A549 (cell line): ENCODE measurements around the gene CCNO. TPM values are rescaled to one million over a fixed set of nuclear protein-coding genes. Genes with fewer than 3 reads are reported as not detected.

Experiments
- ATAC-seq, 2 experiments: fragments of 200-7000 bp in 1 of 2; fragments of >200 bp in 1 of 2; cut with Nextera tagmentation in 1 of 2; cut with Tn5 transposase in 1 of 2; 3 replicates each; pipeline versions ENCODE4 v1.8.0 to v1.9.1; 2018 to 2020; ENCODE audit warnings: mild to moderate bottlenecking in 1 of 2, moderate library complexity in 1 of 2
- CTCF ChIA-PET: fragments of 300-600 bp; sonication (Branson Sonifier 250); formaldehyde crosslinking; extraction: SDS; loops from one replicate; lab custom pipeline; 2021; ENCODE audit warnings: antibody characterized with exemption, inconsistent platforms; lab: Yijun Ruan, JAX
- POLR2A ChIA-PET: fragments of 350-600 bp; formaldehyde crosslinking; extraction: SDS; loops from one replicate; lab custom pipeline; 2021; ENCODE audit warnings: antibody characterized with exemption, inconsistent platforms; lab: Yijun Ruan, JAX
- DNase-seq, 2 experiments: peaks; one replicate each; pipeline versions ENCODE4 v3.0.0 to v3.0.0-alpha.2; 2011 to 2016; ENCODE audit warnings: low read depth in 1 of 2, low spot score in 1 of 2
- FAIRE-seq: peaks from 2 replicates; lab custom pipeline; 2011; peaks lifted over from hg19 to GRCh38; lab: Jason Lieb, UNC
- H3K27ac ChIP-seq, 2 experiments: fragments of >200 bp; sonication (Bioruptor Twin); formaldehyde crosslinking; 3 replicates each; pipeline ENCODE4 v1.5.1; 2016 to 2017
- H3K4me1 ChIP-seq: fragments of >200 bp; sonication (Bioruptor Twin); formaldehyde crosslinking; 3 replicates; pipeline ENCODE4 v1.6.1; 2016
- H3K4me2 ChIP-seq: fragments of >200 bp; sonication (Bioruptor Twin); formaldehyde crosslinking; 3 replicates; pipeline ENCODE4 v1.6.1; 2016
- H3K4me3 ChIP-seq: fragments of >200 bp; sonication (Bioruptor Twin); formaldehyde crosslinking; 3 replicates; pipeline ENCODE4 v1.5.1; 2016
- H3K9me3 ChIP-seq: fragments of >200 bp; sonication (Bioruptor Twin); formaldehyde crosslinking; 3 replicates; pipeline ENCODE4 v1.6.1; 2016
- BCL3 ChIP-seq: fragments of >200 bp; sonication (Bioruptor Twin); formaldehyde crosslinking; IDR thresholded peaks from 3 replicates; pipeline ENCODE4 v1.6.1; 2016
- CBX8 ChIP-seq: fragments of 200-600 bp; sonication (generic); IDR thresholded peaks from 2 replicates; pipeline ENCODE4 v1.6.1; 2016
- CEBPB ChIP-seq, 2 experiments: fragments of >200 bp in 1 of 2; sonication (Bioruptor Twin) in 1 of 2; formaldehyde crosslinking in 1 of 2; IDR thresholded peaks; 2 replicates each; pipeline ENCODE4 v1.6.1; 2012 to 2016
- CHD4 ChIP-seq: fragments of 200-600 bp; sonication (generic); IDR thresholded peaks from 2 replicates; pipeline ENCODE4 v1.6.1; 2016; ENCODE audit warnings: antibody characterized with exemption, mild to moderate bottlenecking, borderline replicate concordance
- EHF ChIP-seq: fragments of 250-450 bp; sonication (Bioruptor Pico); IDR thresholded peaks from 2 replicates; pipeline ENCODE4 v1.5.0; 2020; ENCODE audit warnings: mild to moderate bottlenecking
- EHMT2 ChIP-seq: fragments of 200-600 bp; sonication (generic); IDR thresholded peaks from 2 replicates; pipeline ENCODE4 v1.6.1; 2016; ENCODE audit warnings: antibody characterized with exemption, low read depth, mild to moderate bottlenecking, moderate library complexity
- GATA3 ChIP-seq: IDR thresholded peaks from 2 replicates; pipeline ENCODE4 v1.6.1; 2012; ENCODE audit warnings: borderline replicate concordance
- HES2 ChIP-seq: fragments of >200 bp; sonication (Bioruptor Twin); formaldehyde crosslinking; IDR thresholded peaks from 2 replicates; pipeline ENCODE4 v1.6.1; 2016
- HMGXB4 ChIP-seq: fragments of 250-450 bp; sonication (Bioruptor Pico); IDR thresholded peaks from 2 replicates; pipeline ENCODE4 v1.5.0; 2021; ENCODE audit warnings: mild to moderate bottlenecking, moderate library complexity, borderline replicate concordance
- HOXB5 ChIP-seq: fragments of 250-450 bp; sonication (Bioruptor Pico); IDR thresholded peaks from 2 replicates; pipeline ENCODE4 v1.5.0; 2020; ENCODE audit warnings: mild to moderate bottlenecking, moderate library complexity
- KDM5A ChIP-seq: fragments of 200-600 bp; sonication (generic); IDR thresholded peaks from 2 replicates; pipeline ENCODE4 v1.6.1; 2016; ENCODE audit warnings: antibody characterized with exemption, mild to moderate bottlenecking
- MAX ChIP-seq: IDR thresholded peaks from 2 replicates; pipeline ENCODE4 v1.6.1; 2012
- MYC ChIP-seq: IDR thresholded peaks from 2 replicates; pipeline ENCODE4 v1.6.1; 2012; ENCODE audit warnings: mild to moderate bottlenecking, inconsistent platforms, low read length, improper control_type of control experiment, borderline replicate concordance
- NFE2L2 ChIP-seq: fragments of 150-350 bp; conservative IDR thresholded peaks from 2 replicates; pipeline ENCODE4 v1.6.1; 2014; ENCODE audit warnings: low read length
- NPAS2 ChIP-seq: fragments of 250-450 bp; sonication (Bioruptor Pico); IDR thresholded peaks from 2 replicates; pipeline ENCODE4 v1.8.0; 2022; ENCODE audit warnings: mild to moderate bottlenecking, moderate library complexity, borderline replicate concordance
- PBX3 ChIP-seq: IDR thresholded peaks from 2 replicates; pipeline ENCODE4 v1.6.1; 2012
- PHF8 ChIP-seq: fragments of 200-600 bp; sonication (generic); IDR thresholded peaks from 2 replicates; pipeline ENCODE4 v1.6.1; 2016; ENCODE audit warnings: low read depth, mild to moderate bottlenecking, antibody characterized with exemption, moderate library complexity, borderline replicate concordance
- POLR2A ChIP-seq: IDR thresholded peaks from 2 replicates; pipeline ENCODE4 v1.6.1; 2012; ENCODE audit warnings: mild to moderate bottlenecking, low read length
- RAD21 ChIP-seq, 2 experiments: fragments of >200 bp in 1 of 2; sonication (Bioruptor Twin) in 1 of 2; formaldehyde crosslinking in 1 of 2; IDR thresholded peaks in 1 of 2; conservative IDR thresholded peaks in 1 of 2; 2 replicates in 1 of 2; 3 replicates in 1 of 2; pipeline ENCODE4 v1.6.1; 2012 to 2018; ENCODE audit warnings: inconsistent platforms in 1 of 2
- TFCP2L1 ChIP-seq: fragments of 250-450 bp; sonication (Bioruptor Pico); IDR thresholded peaks from 2 replicates; pipeline ENCODE4 v1.5.0; 2021; ENCODE audit warnings: mild to moderate bottlenecking
- TP53 ChIP-seq: fragments of 250-450 bp; sonication (Bioruptor Pico); IDR thresholded peaks from 2 replicates; pipeline ENCODE4 v1.5.0; 2021; ENCODE audit warnings: mild to moderate bottlenecking, moderate library complexity
- USF2 ChIP-seq: fragments of 450-650 bp; IDR thresholded peaks from 2 replicates; pipeline ENCODE4 v1.6.1; 2014; ENCODE audit warnings: antibody characterized with exemption
- ZFP36 ChIP-seq: fragments of 450-650 bp; IDR thresholded peaks from 2 replicates; pipeline ENCODE4 v1.6.1; 2014; ENCODE audit warnings: borderline replicate concordance; ENCODE audit not compliant: partially characterized antibody
- ZSCAN20 ChIP-seq: fragments of 250-450 bp; sonication (Bioruptor Pico); IDR thresholded peaks from 2 replicates; pipeline ENCODE4 v1.8.0; 2022; ENCODE audit warnings: mild to moderate bottlenecking, moderate library complexity
- WGBS: methylation state at CpG from one replicate; pipeline ENCODE4 v1.1.6; 2017; ENCODE audit errors: missing lambda C conversion rate; 5-methylcytosine and 5-hydroxymethylcytosine counted together
- polyA plus RNA-seq, 4 experiments: library from polyadenylated mRNA; depleted of rRNA in 3 of 4; stranded (reverse); fragments of >200 nt; fragmentation: RNase III in 1 of 4; extraction: RNeasy Plus Mini Kit Qiagen cat#74134 plus additional on column Dnase treatment in 1 of 4; gene quantifications; 2 replicates in 3 of 4; 3 replicates in 1 of 4; pipeline ENCODE4 v1.2.3, GENCODE V29; 2011 to 2017

Gene CCNO
- polyA plus RNA-seq, 2 of the 4 experiments (the other 2 are of a cell fraction) = 2.2 to 4.8 TPM

- peak overlapping the region; percentile 74 to 94; a peak in 4 of 6 replicates for H3K27ac ChIP-seq
Measured at GRCh38 chr5:55231919-55232270, 1.5 kb downstream of the CCNO start.

GRCh38 chr5:55231029-55231918 lies 2.1 kb downstream of the CCNO start:
- Histone ChIP-seq H3K27ac (no peak overlapping the region), H3K9me3 (no peaks in the 10 kb centered on the region), H3K4me3 (no peak overlapping the region), H3K4me2 (peak overlapping the region; percentile 80), H3K4me1 (0 out of 3 replicates have a peak, but pooled peaks cover 12% of the 10 kb centered on the region)
- ATAC-seq (no peak), DNase-seq (no peak), FAIRE-seq (no peak)
- 92% methylated on average over 36 of the region's 48 CpGs for WGBS
- POLR2A ChIA-PET = no interaction called here
- CTCF ChIA-PET = interaction anchor here (1.0 to 1.3 kb wide), 2 partner anchors 44 to 68 kb away, joined by 3 read pairs; no protein-coding TSS in a partner anchor
- TF ChIP-seq ZSCAN20 (CRISPR knock-in tag) (no peak), HES2 (no peak), TP53 (CRISPR knock-in tag) (no peak), BCL3 (no peak), ZFP36 (no peak), RAD21 (conservative IDR thresholded peaks at IDR 0.05 in 1 of 2, IDR thresholded peaks at IDR 0.05 in 1 of 2) (no peak), MAX (no peak), KDM5A (no peak), PBX3 (no peak), CHD4 (no peak), MYC (no peak)

More at GRCh38 chr5:55231919-55232270, 1.5 kb downstream of the CCNO start:
- H3K9me3 ChIP-seq = no peaks in the 10 kb centered on the region
- no peak for FAIRE-seq
- no peak for DNase-seq
- H3K4me1 ChIP-seq = 0 out of 3 replicates have a peak, but pooled peaks cover 12% of the 10 kb centered on the region
- POLR2A ChIA-PET = interaction anchor here (0.7 to 2.3 kb wide), 2 partner anchors 76 to 943 kb away, joined by 4 to 22 read pairs; partner anchors contain the start of genes DHX29 and MTREX
- CTCF ChIA-PET = interaction anchor here (1.0 to 2.3 kb wide), 3 partner anchors 15 to 67 kb away, joined by 3 to 9 read pairs (median 9); no protein-coding TSS in a partner anchor
- WGBS = 89% methylated on average over 11 of the region's 11 CpGs
- TF ChIP-seq HES2 (no peak), BCL3 (no peak), MYC (no peak), CEBPB (IDR thresholded peaks at IDR 0.05) (no peak), CBX8 (no peak), POLR2A (no peak), EHF (CRISPR knock-in tag) (no peak), HMGXB4 (CRISPR knock-in tag) (no peak), ZSCAN20 (CRISPR knock-in tag) (no peak), TFCP2L1 (no peak), HOXB5 (CRISPR knock-in tag) (no peak), NPAS2 (CRISPR knock-in tag) (no peak), USF2 (no peak), GATA3 (no peak), EHMT2 (no peak), NFE2L2 (no peak), PHF8 (no peak)
- peak overlapping the region; percentile 74 for H3K4me3 ChIP-seq
- no peak for ATAC-seq
- peak overlapping the region; percentile 80 for H3K4me2 ChIP-seq
